D721Med (cell line): ENCODE results near the gene GGCT.
A peak's percentile ranks its signal among the peaks of the same experiment; 100 is the strongest.
"Not testable (repeated sequence)": the region's sequence is repeated elsewhere in the genome, so short reads cannot be mapped to it uniquely, and the experiment has no call there.

ENCODE experiments used
- DNase-seq: peaks from one replicate; pipeline ENCODE4 v3.0.0; 2011; ENCODE audit warnings: low spot score; ENCODE audit not compliant: insufficient read length
- FAIRE-seq: peaks from 2 replicates; lab custom pipeline; 2011; peaks lifted over from hg19 to GRCh38; lab: Jason Lieb, UNC
- CTCF ChIP-seq: IDR thresholded peaks from 2 replicates; pipeline ENCODE4 v1.5.1; 2012; ENCODE audit warnings: mild to moderate bottlenecking, control low read depth; ENCODE audit not compliant: insufficient read depth; ENCODE audit errors: missing control alignments

The GGCT gene

GRCh38 chr7:30510124-30511075 is 5.8 kb upstream of the GGCT start:
- peak; percentile 65 for TF ChIP-seq CTCF
- FAIRE-seq (no peak), DNase-seq (no peak)

GRCh38 chr7:30509171-30509857 is 4.7 kb upstream of the GGCT start:
- not testable (repeated sequence) for FAIRE-seq, DNase-seq

GRCh38 chr7:30507346-30507900 is 2.8 kb upstream of the GGCT start:
- DNase-seq, FAIRE-seq: not testable (repeated sequence)

GRCh38 chr7:30505174-30505697 is 607 bp upstream of the GGCT start:
- no peak for FAIRE-seq
- no peak for TF ChIP-seq CTCF
- DNase-seq, result no peak

GRCh38 chr7:30503274-30504212 is 1.1 kb downstream of the GGCT start:
- TF ChIP-seq CTCF, result no peak
- FAIRE-seq (no peak), DNase-seq (no peak)

GRCh38 chr7:30502470-30503251 is 2.0 kb downstream of the GGCT start:
- no peak for TF ChIP-seq CTCF
- no peak for FAIRE-seq
- no peak for DNase-seq

GRCh38 chr7:30501264-30501663 is 3.4 kb downstream of the GGCT start:
- no peak for FAIRE-seq
- DNase-seq, result no peak
- TF ChIP-seq CTCF, result no peak
